ENCODE measurements around the gene HMCN2.
"Not testable (repeated sequence)": the region's sequence is repeated elsewhere in the genome, so short reads cannot be mapped to it uniquely, and the experiment has no call there.

The HMCN2 gene

GRCh38 chr9:130422546-130422945 is 157.0 kb downstream of the HMCN2 start:
- DNase-seq: no peak

DNA sequence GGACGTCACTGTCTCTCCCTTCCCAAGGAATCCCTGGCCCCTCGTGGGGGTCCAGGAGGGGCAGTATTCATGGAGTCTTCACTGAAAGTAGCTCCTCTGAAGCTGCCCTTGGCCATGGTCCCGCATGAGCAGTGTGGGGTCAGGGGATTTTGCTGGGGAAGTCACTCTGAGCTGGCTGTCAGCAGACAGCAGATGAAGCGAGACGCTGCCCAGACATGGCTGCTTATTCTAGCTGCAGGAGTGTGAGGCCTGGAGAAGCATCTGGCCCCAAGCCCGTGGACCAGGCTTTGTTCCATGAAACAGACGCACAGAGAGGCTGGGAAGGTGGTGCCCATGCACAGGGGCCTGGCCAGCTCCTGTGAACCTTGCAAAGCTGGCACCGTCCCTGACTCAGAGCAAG is 157.7 kb downstream of the HMCN2 start:
- DNase-seq: no peak

DNA sequence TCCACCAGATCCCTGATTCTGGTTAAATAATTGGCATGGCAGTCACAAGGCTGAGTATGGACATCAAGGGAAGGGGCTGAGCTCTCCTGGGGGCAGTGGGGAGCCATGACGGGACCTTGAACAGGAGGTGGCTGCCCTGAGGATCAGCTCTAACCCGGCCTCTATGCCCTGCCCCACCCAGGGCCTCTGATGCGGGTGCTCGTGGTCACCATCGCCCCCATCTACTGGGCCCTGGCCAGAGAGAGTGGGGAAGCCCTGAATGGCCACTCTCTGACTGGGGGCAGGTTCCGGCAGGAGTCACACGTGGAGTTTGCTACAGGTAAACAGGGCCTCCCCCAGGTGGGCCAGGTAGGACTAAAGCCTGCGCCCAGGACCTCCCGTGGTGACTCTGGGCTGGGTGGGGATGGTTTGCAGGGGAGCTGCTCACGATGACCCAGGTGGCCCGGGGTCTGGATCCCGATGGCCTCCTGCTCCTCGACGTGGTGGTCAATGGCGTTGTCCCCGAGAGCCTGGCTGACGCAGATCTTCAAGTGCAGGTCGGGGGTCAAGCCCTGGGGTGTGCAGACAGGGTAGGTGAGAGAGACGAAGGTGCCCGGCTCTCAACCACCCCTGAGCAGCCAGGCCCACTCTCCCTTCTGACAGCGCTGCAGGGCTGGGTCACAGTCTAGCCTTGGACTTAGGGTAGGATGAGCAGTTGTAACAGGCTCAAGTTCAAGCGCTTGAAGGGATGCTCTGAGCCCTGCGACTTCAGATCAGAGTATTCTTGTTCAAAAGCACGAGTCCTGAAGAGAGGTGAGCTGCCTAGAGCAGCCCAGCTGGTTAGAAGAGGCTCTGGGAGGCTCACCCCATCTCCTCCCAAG is 159.3 kb downstream of the HMCN2 start:
- DNase-seq: no peak

GRCh38 chr9:130425741-130426466 is 160.3 kb downstream of the HMCN2 start:
- DNase-seq: no peak

GRCh38 chr9:130426467-130426773 is 160.9 kb downstream of the HMCN2 start:
- no peak for DNase-seq

DNA sequence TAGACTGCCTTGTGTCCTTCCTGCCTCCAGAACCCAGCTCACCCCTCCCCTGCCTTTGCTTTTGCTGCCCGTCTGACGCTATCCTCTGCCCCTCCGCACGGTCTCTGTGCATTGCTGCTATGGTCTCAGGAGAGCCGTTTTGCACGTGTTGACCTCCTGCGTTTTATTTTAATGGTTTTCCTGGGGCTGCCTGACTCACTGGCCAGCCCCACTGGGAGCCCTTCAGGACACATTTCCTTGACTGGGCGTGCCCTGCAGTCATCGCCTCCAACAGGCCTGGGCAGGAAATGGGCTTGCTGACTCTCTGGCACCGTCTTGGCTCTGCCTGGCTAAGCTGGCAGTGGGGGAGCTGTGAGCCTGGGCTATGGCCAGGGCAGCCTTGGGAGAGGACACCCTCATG is 161.3 kb downstream of the HMCN2 start:
- no peak for DNase-seq

- DNase-seq: no peak
Observed at GRCh38 chr9:130427326-130427725, 161.8 kb downstream of the HMCN2 start.

DNA sequence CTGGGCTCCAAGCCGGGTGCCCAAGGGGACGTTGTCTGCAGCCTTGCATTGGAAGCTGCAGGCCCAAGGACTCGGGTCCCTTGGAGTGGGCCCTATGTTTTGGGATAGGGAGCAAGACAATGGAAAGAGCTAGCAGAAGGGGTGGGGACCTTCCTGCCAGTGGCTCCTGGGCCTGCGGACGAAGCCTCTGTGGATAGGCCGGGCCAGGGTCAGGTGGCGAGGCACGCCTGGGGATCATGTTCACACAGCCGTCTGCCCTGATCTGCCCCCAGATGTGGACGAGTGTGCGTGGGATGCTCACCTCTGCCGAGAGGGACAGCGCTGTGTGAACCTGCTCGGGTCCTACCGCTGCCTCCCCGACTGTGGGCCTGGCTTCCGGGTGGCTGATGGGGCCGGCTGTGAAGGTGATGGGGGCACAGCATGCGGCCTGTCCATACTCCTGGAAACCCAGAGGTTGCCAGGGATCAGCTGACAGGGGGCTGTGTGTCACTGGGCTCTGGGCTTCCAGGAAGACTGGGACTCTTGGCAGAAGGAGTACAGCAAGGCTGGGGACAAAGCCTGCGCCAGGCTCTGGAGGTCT is 162.6 kb downstream of the HMCN2 start:
- no peak for DNase-seq

- DNase-seq: no peak
Observed at GRCh38 chr9:130429381-130429780, 163.8 kb downstream of the HMCN2 start.

- no peak for DNase-seq
Observed at GRCh38 chr9:130429831-130430230, 164.3 kb downstream of the HMCN2 start.

GRCh38 chr9:130430232-130430631 is 164.7 kb downstream of the HMCN2 start:
- no peak for DNase-seq

DNA sequence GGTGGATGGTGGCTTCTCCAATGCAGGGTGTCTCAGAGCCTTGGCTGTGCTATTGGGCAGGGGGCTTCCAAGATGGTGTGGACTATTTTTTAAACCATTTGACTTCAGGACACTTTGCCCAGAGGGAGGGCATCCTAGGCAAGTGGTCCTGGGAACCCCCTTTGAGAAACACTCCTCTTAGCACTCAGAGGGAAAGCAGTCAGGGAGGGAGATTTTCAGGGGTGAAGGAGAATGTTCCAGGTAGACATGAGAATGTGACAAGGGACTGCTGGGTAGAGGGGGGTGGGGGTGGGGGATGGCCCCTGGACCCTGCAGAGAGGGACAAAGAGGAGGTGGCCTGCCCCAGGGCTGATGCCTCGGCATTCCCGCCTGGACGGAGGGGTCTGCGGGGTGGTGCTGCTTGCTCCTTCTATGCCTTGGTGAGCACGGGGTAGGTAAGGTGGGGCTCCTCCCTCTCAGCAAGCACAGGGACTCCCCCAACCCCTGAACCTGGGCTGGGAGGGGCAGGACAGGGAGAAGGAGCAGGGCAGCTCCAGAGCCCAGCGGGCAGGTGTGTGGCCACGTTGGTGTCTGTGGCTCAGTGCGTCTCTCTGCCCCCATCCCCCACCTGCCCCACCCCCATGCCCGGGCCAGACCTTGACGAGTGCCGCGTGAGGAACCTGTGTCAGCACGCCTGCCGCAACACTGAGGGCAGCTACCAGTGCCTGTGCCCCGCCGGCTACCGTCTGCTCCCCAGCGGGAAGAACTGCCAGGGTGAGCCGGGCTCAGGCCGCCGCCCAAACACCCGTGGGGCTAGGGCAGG is 165.4 kb downstream of the HMCN2 start:
- no peak for DNase-seq

DNA sequence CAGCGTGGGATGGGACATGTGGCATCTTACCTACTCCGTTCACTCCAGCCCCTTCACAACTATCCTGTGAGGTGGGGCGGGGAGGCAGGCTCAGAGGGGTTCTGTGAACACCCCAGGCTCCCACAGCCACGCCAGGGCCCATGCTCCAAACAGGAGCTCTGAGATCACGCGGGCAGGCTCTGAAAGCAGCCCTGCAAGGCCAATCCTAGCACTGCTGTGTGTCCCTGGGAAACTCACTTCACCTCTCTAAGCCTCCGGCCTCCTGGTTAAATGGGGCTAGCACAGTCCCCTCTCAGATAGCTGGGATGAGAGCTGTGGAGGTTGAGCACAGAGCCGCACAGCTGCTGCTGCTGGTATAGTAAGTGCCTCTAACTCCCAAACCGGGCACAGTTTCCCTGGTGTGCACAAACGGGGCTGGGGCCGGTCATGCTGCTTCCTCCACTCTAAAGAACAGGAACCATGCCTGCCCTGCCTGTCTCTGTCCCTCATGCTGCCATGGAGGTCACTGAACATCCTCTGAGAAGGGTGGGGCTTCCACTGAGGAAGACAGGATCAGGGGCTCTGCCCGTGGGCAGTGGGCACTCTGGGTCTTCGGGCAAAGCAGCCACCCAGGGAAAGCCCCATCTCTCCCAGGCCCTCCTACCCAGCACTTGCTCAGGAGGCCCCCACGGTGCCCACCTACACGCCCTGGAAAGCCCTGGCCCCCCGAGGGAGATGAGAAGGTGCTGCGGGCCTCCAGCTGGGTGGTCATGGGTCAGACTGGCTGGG is 166.2 kb downstream of the HMCN2 start:
- no peak for DNase-seq

- no peak for DNase-seq
Observed at GRCh38 chr9:130432362-130432761, 166.8 kb downstream of the HMCN2 start.

GRCh38 chr9:130432796-130433167 is 167.2 kb downstream of the HMCN2 start:
- DNase-seq: no peak

GRCh38 chr9:130433168-130433946 is 167.8 kb downstream of the HMCN2 start:
- DNase-seq: no peak

GRCh38 chr9:130433947-130434262 is 168.3 kb downstream of the HMCN2 start:
- no peak for DNase-seq

DNA sequence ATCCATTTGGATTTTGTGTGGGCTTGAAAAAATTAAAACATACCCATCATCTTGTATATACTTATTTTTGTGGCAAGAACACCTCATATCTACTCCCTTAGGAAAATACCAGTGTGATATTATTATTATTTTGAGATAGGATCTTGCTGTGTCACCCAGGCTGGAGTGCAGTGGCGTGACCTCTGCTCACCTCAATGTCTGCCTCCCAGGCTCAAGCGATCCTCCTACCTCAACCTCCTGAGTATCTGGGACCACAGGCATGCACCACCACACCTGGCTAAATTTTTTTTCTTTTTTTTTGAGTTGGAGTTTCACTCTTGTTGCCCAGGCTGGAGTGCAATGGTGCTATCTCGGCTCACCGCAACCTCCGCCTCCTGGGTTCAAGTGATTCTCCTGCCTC is 169.1 kb downstream of the HMCN2 start:
- DNase-seq: not testable (repeated sequence)

- no peak for DNase-seq
Observed at GRCh38 chr9:130437011-130437789, 171.6 kb downstream of the HMCN2 start.

- no peak for DNase-seq
Observed at GRCh38 chr9:130438382-130438981, 172.9 kb downstream of the HMCN2 start.

- DNase-seq: no peak
Observed at GRCh38 chr9:130441031-130441430, 175.5 kb downstream of the HMCN2 start.
